IMR-90 (cell line): ENCODE data around the gene GP5. TPM values are rescaled to one million over a fixed set of nuclear protein-coding genes. Genes with fewer than 3 reads are reported as not detected.

Source experiments
- ATAC-seq: fragments of 200-7000 bp; cut with Tn5 transposase; 2 replicates; pipeline ENCODE4 v1.9.1; 2020; ENCODE audit warnings: low read depth, mild to moderate bottlenecking, moderate library complexity
- Bru-seq: library from RNA; stranded (reverse); fragments of 400-500 nt; gene quantifications from one replicate; lab custom pipeline; 2021; lab: Mats Ljungman, UMichigan
- BruChase-seq, 2 experiments: library from RNA; stranded (reverse); fragments of 400-500 nt; gene quantifications; one replicate each; lab custom pipeline; 2021; lab: Mats Ljungman, UMichigan
- BruUV-seq: library from RNA; stranded (reverse); fragments of 400-500 nt; replicated peaks from 2 replicates; lab custom pipeline; 2021; lab: Mats Ljungman, UMichigan
- CTCF ChIA-PET: fragments of 300-600 bp; formaldehyde crosslinking; extraction: SDS; loops from one replicate; lab custom pipeline; 2021; ENCODE audit warnings: antibody characterized with exemption; lab: Yijun Ruan, JAX
- POLR2A ChIA-PET: fragments of 300-600 bp; sonication (Branson Sonifier 250); formaldehyde crosslinking; loops from one replicate; lab custom pipeline; 2022; ENCODE audit warnings: antibody characterized with exemption; ENCODE audit not compliant: unreplicated experiment; lab: Charles Lee
- DNase-seq: peaks from one replicate; pipeline ENCODE4 v3.0.0; 2013
- H2AFZ ChIP-seq: replicated peaks from 2 replicates; pipeline ENCODE3; 2013; ENCODE audit warnings: low read length, mild to moderate bottlenecking; ENCODE audit not compliant: poor library complexity
- H2AK5ac ChIP-seq: 2 replicates; pipeline ENCODE4 v1.6.1; 2013; ENCODE audit warnings: low read depth, low read length, inconsistent platforms
- H2AK9ac ChIP-seq: replicated peaks from 2 replicates; pipeline ENCODE3; 2013; ENCODE audit warnings: mild to moderate bottlenecking, low read depth, low read length, moderate library complexity; ENCODE audit not compliant: poor library complexity
- H2BK120ac ChIP-seq: 2 replicates; pipeline ENCODE4 v1.6.1; 2013; ENCODE audit warnings: low read depth, low read length, inconsistent platforms
- H2BK15ac ChIP-seq: 3 replicates; pipeline ENCODE4 v1.6.1; 2013; ENCODE audit warnings: low read depth, low read length, inconsistent platforms
- H2BK20ac ChIP-seq: 2 replicates; pipeline ENCODE4 v1.6.1; 2013; ENCODE audit warnings: low read depth, mild to moderate bottlenecking, inconsistent platforms, low read length, moderate library complexity
- H2BK5ac ChIP-seq: 2 replicates; pipeline ENCODE4 v1.6.1; 2013; ENCODE audit warnings: mild to moderate bottlenecking, low read depth, low read length, inconsistent platforms; ENCODE audit not compliant: poor library complexity, severe bottlenecking
- H3K14ac ChIP-seq: replicated peaks from 2 replicates; pipeline ENCODE4 v1.6.1; 2013; ENCODE audit warnings: low read depth, low read length, inconsistent platforms
- H3K18ac ChIP-seq: 2 replicates; pipeline ENCODE4 v1.6.1; 2013; ENCODE audit warnings: low read depth, low read length, control low read depth
- H3K23ac ChIP-seq: 2 replicates; pipeline ENCODE4 v1.6.1; 2013; ENCODE audit warnings: low read depth, low read length, inconsistent platforms
- H3K27ac ChIP-seq: 2 replicates; pipeline ENCODE4 v1.5.1; 2013; ENCODE audit warnings: mild to moderate bottlenecking, control low read depth, low read length; ENCODE audit not compliant: insufficient read depth
- H3K27me3 ChIP-seq: 2 replicates; pipeline ENCODE4 v1.6.1; 2013; ENCODE audit warnings: low read length; ENCODE audit not compliant: control insufficient read depth, insufficient read depth
- H3K36me3 ChIP-seq: 2 replicates; pipeline ENCODE4 v1.6.1; 2013; ENCODE audit warnings: low read length, mixed read lengths; ENCODE audit not compliant: control insufficient read depth, insufficient read depth
- H3K4ac ChIP-seq: 2 replicates; pipeline ENCODE4 v1.6.1; 2013; ENCODE audit warnings: low read depth, low read length, inconsistent platforms
- H3K4me1 ChIP-seq: 2 replicates; pipeline ENCODE4 v1.6.1; 2013; ENCODE audit warnings: low read length, mixed read lengths; ENCODE audit not compliant: control insufficient read depth, insufficient read depth
- H3K4me2 ChIP-seq: 2 replicates; pipeline ENCODE4 v1.6.1; 2013; ENCODE audit warnings: low read depth, mild to moderate bottlenecking, control low read depth, low read length, moderate library complexity
- H3K4me3 ChIP-seq: 2 replicates; pipeline ENCODE4 v1.5.1; 2013; ENCODE audit warnings: low read depth, mild to moderate bottlenecking, control low read depth, low read length, moderate library complexity; ENCODE audit not compliant: insufficient read depth
- H3K56ac ChIP-seq: 2 replicates; pipeline ENCODE4 v1.6.1; 2013; ENCODE audit warnings: low read length, inconsistent platforms; ENCODE audit not compliant: insufficient read depth; ENCODE audit errors: extremely low read depth
- H3K79me1 ChIP-seq, 2 experiments: 2 replicates each; pipeline ENCODE4 v1.6.1; 2013; ENCODE audit warnings: low read length in 2 of 2, inconsistent platforms in 1 of 2, low read depth in 1 of 2
- H3K9ac ChIP-seq: 2 replicates; pipeline ENCODE4 v1.6.1; 2013; ENCODE audit warnings: low read depth, low read length, control low read depth
- H3K9me1 ChIP-seq: 2 replicates; pipeline ENCODE4 v1.6.1; 2013; ENCODE audit warnings: low read length, inconsistent platforms; ENCODE audit not compliant: insufficient read depth
- H3K9me3 ChIP-seq: 2 replicates; pipeline ENCODE4 v1.6.1; 2013; ENCODE audit warnings: low read length; ENCODE audit not compliant: control insufficient read depth, insufficient read depth
- H4K20me1 ChIP-seq: 2 replicates; pipeline ENCODE4 v1.6.1; 2013; ENCODE audit warnings: low read length, inconsistent platforms; ENCODE audit not compliant: insufficient read depth
- H4K5ac ChIP-seq: 2 replicates; pipeline ENCODE4 v1.6.1; 2013; ENCODE audit warnings: mild to moderate bottlenecking, low read depth, low read length, control low read depth
- H4K8ac ChIP-seq, 2 experiments: 2 replicates each; pipeline ENCODE4 v1.6.1; 2013; ENCODE audit warnings: low read depth in 2 of 2, low read length in 2 of 2, control low read depth in 1 of 2, inconsistent platforms in 1 of 2
- H4K91ac ChIP-seq: 2 replicates; pipeline ENCODE4 v1.6.1; 2013; ENCODE audit warnings: low read depth, low read length, inconsistent platforms; ENCODE audit not compliant: insufficient read depth
- MAFK ChIP-seq: IDR thresholded peaks from 2 replicates; pipeline ENCODE4 v1.6.1; 2012; ENCODE audit warnings: low read depth, low read length, improper control_type of control experiment
- SMC3 ChIP-seq: fragments of 150-350 bp; IDR thresholded peaks from 2 replicates; pipeline ENCODE4 v1.6.1; 2016; ENCODE audit warnings: low read depth, mild to moderate bottlenecking, antibody characterized with exemption, low read length, moderate library complexity
- WGBS, 2 experiments: methylation state at CpG; one replicate each; pipeline versions ENCODE4 v1.1.5 to v1.1.7; 2013; ENCODE audit warnings: missing lambda C conversion rate in 2 of 2; ENCODE audit not compliant: insufficient read length in 1 of 2; ENCODE audit errors: extremely low coverage in 2 of 2; 5-methylcytosine and 5-hydroxymethylcytosine counted together
- dilution Hi-C: fragments of 300-500 bp; cut with HindIII; formaldehyde crosslinking; loops from one replicate; pipeline ENCODE4 v1.14.3; 2018; ENCODE audit warnings: low sequenced_read_pairs; ENCODE audit not compliant: unreplicated experiment
- in situ Hi-C: fragments of 300-500 bp; cut with MboI; formaldehyde crosslinking; loops from 3 replicates; pipeline ENCODE4 v1.14.3; 2019; ENCODE audit warnings: low sequenced_read_pairs, inconsistent platforms, mixed read lengths
- intact Hi-C: fragments of 100-400 bp; cut with micrococcal nuclease; formaldehyde crosslinking; loops from 2 replicates; pipeline ENCODE4 v1.10.0; 2022
- long read RNA-seq: library from polyadenylated mRNA; unstranded; transcript quantifications from one replicate; pipeline ENCODE4 v2.0.0, GENCODE V29; 2021; ENCODE audit not compliant: unreplicated experiment
- polyA plus RNA-seq, 3 experiments: library from polyadenylated mRNA; depleted of rRNA; stranded (reverse); fragments of >200 nt; gene quantifications; 2 replicates each; pipeline ENCODE4 v1.2.3, GENCODE V29; 2012; ENCODE audit warnings: low replicate concordance in 1 of 3
- total RNA-seq: library from RNA; depleted of rRNA; stranded (reverse); fragments of >200 nt; gene quantifications from 2 replicates; pipeline ENCODE4 v1.2.3, GENCODE V29; 2012; rRNA removed

Gene GP5
- total RNA-seq = under 0.01 TPM in 2 replicates
- 0.12 and 0.16 TPM in 2 replicates for polyA plus RNA-seq (2012; rRNA removed)
- polyA plus RNA-seq (2012; cell fraction: cytosol; rRNA removed) = 0.01 and 0.09 TPM in 2 replicates
- polyA plus RNA-seq (2012; cell fraction: nucleus; rRNA removed; ENCODE audit: low replicate concordance) = 0.34 and 0.40 TPM in 2 replicates
- percentile 43 among the genes with signal in this experiment for Bru-seq, nascent RNA
- BruChase-seq, experiment 1, labeled RNA remaining after a 6-hour chase = percentile 30 among the genes with signal in this experiment
- percentile 28 among the genes with signal in this experiment for BruChase-seq, experiment 2, labeled RNA remaining after a 2-hour chase
- long read RNA-seq = 0 reads

GRCh38 chr3:194399166-194399565, at the start of gene GP5:
Gene GP5, minus strand, starts transcription at chr3:194399266. Its CDS starts 984 bp downstream, at chr3:194398282.
- CTCF ChIA-PET = interaction anchor here (0.6 to 1.3 kb wide), 2 partner anchors 66 to 657 kb away, joined by 3 to 4 read pairs; no protein-coding TSS in a partner anchor
- no peak within 1 kb of the TSS for H4K5ac ChIP-seq
- H3K56ac ChIP-seq = no peak within 1 kb of the TSS
- no peak within 1 kb of the TSS for H4K91ac ChIP-seq
- H2BK120ac ChIP-seq = no peak within 1 kb of the TSS
- no CpG with 5 or more reads among the region's 2 CpGs for WGBS, 2 experiments
- in situ Hi-C loops = no loop called here
- H3K9me1 ChIP-seq = 0 out of 2 replicates have a peak, but pooled peaks cover 3% of the 10 kb centered on the region
- no peak within 1 kb of the TSS for H4K8ac ChIP-seq
- DNase-seq = no peak
- no peaks in the 10 kb centered on the region for H3K36me3 ChIP-seq
- peak within 1 kb of the TSS; percentile 57; the same call in 1 of the 2 replicates for H3K4me2 ChIP-seq
- no peak within 1 kb of the TSS for H3K9ac ChIP-seq
- ATAC-seq = no peak
- no peak within 1 kb of the TSS for H3K14ac ChIP-seq
- H3K79me1 ChIP-seq = no peaks in the 10 kb centered on the region
- no peak within 1 kb of the TSS for H3K4ac ChIP-seq
- no TSS peak for BruUV-seq
- H2AK9ac ChIP-seq = no peak within 1 kb of the TSS
- H2BK20ac ChIP-seq = no peak within 1 kb of the TSS
- no peaks in the 10 kb centered on the region; the same call in 1 of the 2 replicates for H3K9me3 ChIP-seq
- intact Hi-C loops = no loop called here
- dilution Hi-C loops = no loop called here
- TF ChIP-seq MAFK = 0 out of 2 replicates have a peak, but pooled peaks have one; percentile 7
- TF ChIP-seq SMC3 = no peak
- 0 out of 2 replicates have a peak within 1 kb of the TSS, but pooled peaks have one; percentile 7 for H3K4me3 ChIP-seq
- peaks cover 14% of the 10 kb centered on the region; the same call in 1 of the 2 replicates for H3K27me3 ChIP-seq
- H2BK5ac ChIP-seq = no peak within 1 kb of the TSS
- H3K18ac ChIP-seq = no peak within 1 kb of the TSS
- H2AK5ac ChIP-seq = no peak within 1 kb of the TSS
- POLR2A ChIA-PET = interaction anchor here (0.5 to 0.7 kb wide), 2 partner anchors 811 to 1900 kb away, joined by 4 to 11 read pairs; no protein-coding TSS in a partner anchor
- H3K4me1 ChIP-seq = peaks cover 9% of the 10 kb centered on the region
- H4K20me1 ChIP-seq = no peaks in the 10 kb centered on the region; the same call in 1 of the 2 replicates
- no peak within 1 kb of the TSS for H2BK15ac ChIP-seq
- H3K23ac ChIP-seq = peak within 1 kb of the TSS; percentile 7; the same call in 1 of the 2 replicates
- H3K27ac ChIP-seq = no peak within 1 kb of the TSS
- peak within 1 kb of the TSS; percentile 72 for H2AFZ ChIP-seq
